Colonic mucosa (tissue), 4 donors: ENCODE results near the gene ADGRL3. TPM values are rescaled to one million over a fixed set of nuclear protein-coding genes. Genes with fewer than 3 reads are reported as not detected.

Experiments used
- DNase-seq: peaks from one replicate; pipeline ENCODE4 v3.0.0-alpha.2; 2020
- H3K27ac ChIP-seq: fragments of 200-600 bp; one replicate; pipeline ENCODE4 v1.8.0; 2021
- H3K27me3 ChIP-seq: fragments of 200-600 bp; one replicate; pipeline ENCODE4 v1.8.0; 2021
- H3K36me3 ChIP-seq: fragments of 200-600 bp; one replicate; pipeline ENCODE4 v1.8.0; 2021
- H3K4me1 ChIP-seq: fragments of 200-600 bp; one replicate; pipeline ENCODE4 v1.8.0; 2021; ENCODE audit warnings: mild to moderate bottlenecking
- H3K4me3 ChIP-seq: fragments of 200-600 bp; one replicate; pipeline ENCODE4 v1.8.0; 2021
- H3K9ac ChIP-seq, 2 donors: one replicate each; pipeline ENCODE4 v1.7.0; 2013; ENCODE audit warnings: control low read depth in 2 of 2, low read depth in 2 of 2, low read length in 2 of 2
- H3K9me3 ChIP-seq: fragments of 200-600 bp; one replicate; pipeline ENCODE4 v1.8.0; 2021
- intact Hi-C: fragments of 100-400 bp; cut with DNase I; formaldehyde crosslinking; loops from one replicate; pipeline ENCODE4 v1.14.1; 2022
- total RNA-seq, 2 donors: library from RNA; stranded (reverse); fragmentation: NEBNext Ultra II Directional in 1 of 2; extraction: Animal tissue kit (Norgen Biotek cat#: 25700) in 1 of 2; gene quantifications; one replicate each; pipeline ENCODE4 v1.2.1, GENCODE V29; 2021
- TF ChIP-seq, protein P1 (sequence below): fragments of 200-600 bp; IDR thresholded peaks from one replicate; pipeline ENCODE4 v1.8.0; 2022; ENCODE audit warnings: antibody characterized with exemption, mild to moderate bottlenecking
- donor health status: healthy.
- donor health status: DM: no; HTN: no; CAD: no.
- donor health status: DM: no; HTN: no; CAD: no.

ADGRL3 gene
- total RNA-seq, 2 donors from 2014 or later = 4.1 to 4.4 TPM

DNA sequence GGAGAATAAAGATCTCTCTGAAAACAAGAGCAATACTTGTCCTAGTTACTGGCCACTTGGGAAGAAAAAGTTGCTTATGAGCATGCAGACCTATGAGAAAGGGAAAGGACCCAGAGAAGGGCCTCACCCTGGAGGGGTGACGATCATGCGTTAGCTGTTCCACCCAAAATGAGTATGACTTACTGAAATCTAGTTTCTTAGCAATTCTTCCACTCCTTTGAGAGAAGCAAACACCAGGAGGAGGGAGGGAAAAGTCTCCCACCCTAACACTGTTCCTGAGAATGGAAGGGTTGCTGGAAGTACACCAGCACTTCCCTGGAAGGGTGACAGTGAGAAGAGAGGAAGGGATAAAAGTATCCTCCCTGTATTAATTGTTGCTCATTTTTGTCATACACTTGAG, 107.9 kb downstream of the ADGRL3 start:
- Histone ChIP-seq H3K4me1 (no peaks in the 10 kb centered on the region), H3K9ac (no peak overlapping the region), H3K27me3 (no peaks in the 10 kb centered on the region), H3K4me3 (no peak overlapping the region), H3K27ac (no peak overlapping the region), H3K36me3 (no peaks in the 10 kb centered on the region), H3K9me3 (no peaks in the 10 kb centered on the region)
- TF ChIP-seq, protein P1, sequence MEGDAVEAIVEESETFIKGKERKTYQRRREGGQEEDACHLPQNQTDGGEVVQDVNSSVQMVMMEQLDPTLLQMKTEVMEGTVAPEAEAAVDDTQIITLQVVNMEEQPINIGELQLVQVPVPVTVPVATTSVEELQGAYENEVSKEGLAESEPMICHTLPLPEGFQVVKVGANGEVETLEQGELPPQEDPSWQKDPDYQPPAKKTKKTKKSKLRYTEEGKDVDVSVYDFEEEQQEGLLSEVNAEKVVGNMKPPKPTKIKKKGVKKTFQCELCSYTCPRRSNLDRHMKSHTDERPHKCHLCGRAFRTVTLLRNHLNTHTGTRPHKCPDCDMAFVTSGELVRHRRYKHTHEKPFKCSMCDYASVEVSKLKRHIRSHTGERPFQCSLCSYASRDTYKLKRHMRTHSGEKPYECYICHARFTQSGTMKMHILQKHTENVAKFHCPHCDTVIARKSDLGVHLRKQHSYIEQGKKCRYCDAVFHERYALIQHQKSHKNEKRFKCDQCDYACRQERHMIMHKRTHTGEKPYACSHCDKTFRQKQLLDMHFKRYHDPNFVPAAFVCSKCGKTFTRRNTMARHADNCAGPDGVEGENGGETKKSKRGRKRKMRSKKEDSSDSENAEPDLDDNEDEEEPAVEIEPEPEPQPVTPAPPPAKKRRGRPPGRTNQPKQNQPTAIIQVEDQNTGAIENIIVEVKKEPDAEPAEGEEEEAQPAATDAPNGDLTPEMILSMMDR = no peak
- intact Hi-C loops = no loop called here
- DNase-seq = no peak

DNA sequence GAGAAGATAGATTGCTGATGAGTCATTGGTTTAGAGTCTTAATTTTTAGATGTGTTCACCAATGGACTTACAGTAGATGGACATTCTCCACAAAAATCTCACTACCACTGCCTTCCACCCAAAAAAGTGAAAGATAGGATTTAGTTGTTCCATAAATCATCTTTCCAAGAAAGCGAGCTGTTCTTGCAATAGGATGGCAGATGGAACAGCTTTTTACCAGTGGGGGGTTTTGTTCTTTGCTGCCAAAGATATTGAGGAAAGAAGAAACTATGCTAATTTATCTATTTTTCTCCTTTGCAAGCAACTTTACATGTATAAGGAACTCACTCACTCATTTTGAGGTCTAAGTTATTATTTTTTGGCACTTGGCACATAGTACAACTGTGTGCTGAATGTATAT, 109.5 kb downstream of the ADGRL3 start:
- H3K4me3 ChIP-seq = no peak overlapping the region
- DNase-seq = no peak
- no peak overlapping the region for H3K9ac ChIP-seq
- no peaks in the 10 kb centered on the region for H3K27me3 ChIP-seq
- no peaks in the 10 kb centered on the region for H3K9me3 ChIP-seq
- no peak overlapping the region for H3K27ac ChIP-seq
- no peaks in the 10 kb centered on the region for H3K36me3 ChIP-seq
- TF ChIP-seq, protein P1 = no peak
- H3K4me1 ChIP-seq = no peaks in the 10 kb centered on the region
- intact Hi-C loops = no loop called here

DNA sequence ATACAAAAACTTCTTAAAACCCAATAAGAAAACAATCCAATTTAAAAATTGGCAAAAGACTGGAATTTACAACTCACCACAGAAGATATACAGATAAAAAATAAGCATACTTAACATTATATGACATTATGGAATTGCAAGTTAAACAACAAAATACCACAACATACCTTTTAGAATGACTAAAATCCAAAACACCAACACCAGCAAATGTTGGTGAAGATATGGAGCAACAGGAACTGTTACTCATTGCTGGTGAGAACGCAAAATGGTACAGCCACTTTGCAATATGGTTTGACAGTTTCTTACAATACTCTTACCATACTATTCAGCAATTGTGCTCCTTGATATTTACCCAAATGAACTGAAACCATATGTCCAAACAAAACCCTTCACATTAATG, 112.4 kb downstream of the ADGRL3 start:
- Histone ChIP-seq H3K27ac (no peak overlapping the region), H3K4me1 (no peaks in the 10 kb centered on the region), H3K4me3 (no peak overlapping the region), H3K36me3 (no peaks in the 10 kb centered on the region), H3K9me3 (no peaks in the 10 kb centered on the region), H3K9ac (no peak overlapping the region), H3K27me3 (no peaks in the 10 kb centered on the region)
- no peak for DNase-seq
- TF ChIP-seq, protein P1 = no peak
- intact Hi-C loops = no loop called here

DNA sequence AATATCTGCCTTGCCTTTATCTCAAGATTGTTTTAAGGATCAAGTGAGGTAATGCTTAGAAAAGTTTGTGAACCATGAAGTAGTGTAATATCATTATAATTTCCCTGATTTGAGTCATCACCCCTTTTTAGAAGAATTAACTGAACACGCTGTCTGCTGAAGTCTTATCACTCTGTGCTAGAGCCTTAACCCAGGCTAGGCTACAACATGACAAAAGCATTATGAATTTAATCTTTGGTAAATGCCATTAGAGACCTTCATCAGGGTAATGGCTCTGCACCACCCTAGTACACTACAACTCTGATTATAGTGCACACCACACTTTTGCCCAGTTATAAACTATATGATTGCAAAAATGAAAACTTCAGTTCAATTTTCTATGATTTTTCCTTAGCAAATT, 118.3 kb downstream of the ADGRL3 start:
- TF ChIP-seq, protein P1 = no peak
- H3K36me3 ChIP-seq = no peaks in the 10 kb centered on the region
- intact Hi-C loops = no loop called here

DNA sequence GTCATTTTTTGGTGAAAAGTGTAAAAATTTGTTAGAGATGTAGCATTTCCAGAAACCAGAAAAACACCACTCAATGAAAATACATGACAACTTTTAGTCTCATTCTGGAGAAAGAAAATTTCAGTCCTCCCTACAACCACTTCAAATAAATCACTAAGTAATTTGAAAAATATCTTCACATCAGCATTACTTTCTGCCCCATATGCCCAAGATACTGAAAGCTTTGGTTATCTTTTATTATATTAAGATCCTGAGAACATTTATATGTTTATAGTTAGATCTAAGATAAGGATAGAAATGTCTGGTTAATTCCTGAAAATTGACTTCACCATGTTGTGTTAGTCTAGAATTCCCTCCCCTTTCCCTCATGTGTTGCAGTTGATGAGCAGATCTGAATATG, 119.0 kb downstream of the ADGRL3 start:
- no peak overlapping the region for H3K27ac ChIP-seq
- intact Hi-C loops = no loop called here
- TF ChIP-seq, protein P1 = no peak

More for the DNA sequence above, 118.3 kb downstream of the ADGRL3 start:
- Histone ChIP-seq H3K9ac (no peak overlapping the region), H3K27ac (no peak overlapping the region), H3K9me3 (no peaks in the 10 kb centered on the region), H3K4me1 (no peaks in the 10 kb centered on the region), H3K27me3 (no peaks in the 10 kb centered on the region), H3K4me3 (no peak overlapping the region)
- no peak for DNase-seq

GRCh38 chr4:61320154-61320553, 120.0 kb downstream of the ADGRL3 start:
- no peaks in the 10 kb centered on the region for H3K27me3 ChIP-seq
- H3K9ac ChIP-seq = no peak overlapping the region
- TF ChIP-seq, protein P1 = no peak
- no peaks in the 10 kb centered on the region for H3K36me3 ChIP-seq
- H3K9me3 ChIP-seq = no peaks in the 10 kb centered on the region
- H3K4me1 ChIP-seq = no peaks in the 10 kb centered on the region
- H3K4me3 ChIP-seq = no peak overlapping the region
- H3K27ac ChIP-seq = no peak overlapping the region
- intact Hi-C loops = no loop called here
- no peak for DNase-seq

More for the DNA sequence above, 119.0 kb downstream of the ADGRL3 start:
- H3K9ac ChIP-seq = no peak overlapping the region
- no peaks in the 10 kb centered on the region for H3K36me3 ChIP-seq
- no peaks in the 10 kb centered on the region for H3K9me3 ChIP-seq
- H3K4me1 ChIP-seq = no peaks in the 10 kb centered on the region
- H3K4me3 ChIP-seq = no peak overlapping the region
- no peak for DNase-seq
- H3K27me3 ChIP-seq = no peaks in the 10 kb centered on the region
